Astrocyte (in vitro differentiated cells and primary cell): ENCODE data around the gene PPP2R3B.

ENCODE experiments used
- EZH2 ChIP-seq: IDR thresholded peaks from 2 replicates; pipeline ENCODE4 v1.6.1; 2012; ENCODE audit warnings: mild to moderate bottlenecking, low read length, inconsistent platforms; ENCODE audit not compliant: insufficient read depth
- TF ChIP-seq, protein P1 (sequence below): IDR thresholded peaks from 2 replicates; pipeline ENCODE4 v1.5.1; 2011; ENCODE audit warnings: low read depth, mild to moderate bottlenecking, inconsistent platforms, low read length, moderate library complexity; ENCODE audit not compliant: insufficient read depth

DNA sequence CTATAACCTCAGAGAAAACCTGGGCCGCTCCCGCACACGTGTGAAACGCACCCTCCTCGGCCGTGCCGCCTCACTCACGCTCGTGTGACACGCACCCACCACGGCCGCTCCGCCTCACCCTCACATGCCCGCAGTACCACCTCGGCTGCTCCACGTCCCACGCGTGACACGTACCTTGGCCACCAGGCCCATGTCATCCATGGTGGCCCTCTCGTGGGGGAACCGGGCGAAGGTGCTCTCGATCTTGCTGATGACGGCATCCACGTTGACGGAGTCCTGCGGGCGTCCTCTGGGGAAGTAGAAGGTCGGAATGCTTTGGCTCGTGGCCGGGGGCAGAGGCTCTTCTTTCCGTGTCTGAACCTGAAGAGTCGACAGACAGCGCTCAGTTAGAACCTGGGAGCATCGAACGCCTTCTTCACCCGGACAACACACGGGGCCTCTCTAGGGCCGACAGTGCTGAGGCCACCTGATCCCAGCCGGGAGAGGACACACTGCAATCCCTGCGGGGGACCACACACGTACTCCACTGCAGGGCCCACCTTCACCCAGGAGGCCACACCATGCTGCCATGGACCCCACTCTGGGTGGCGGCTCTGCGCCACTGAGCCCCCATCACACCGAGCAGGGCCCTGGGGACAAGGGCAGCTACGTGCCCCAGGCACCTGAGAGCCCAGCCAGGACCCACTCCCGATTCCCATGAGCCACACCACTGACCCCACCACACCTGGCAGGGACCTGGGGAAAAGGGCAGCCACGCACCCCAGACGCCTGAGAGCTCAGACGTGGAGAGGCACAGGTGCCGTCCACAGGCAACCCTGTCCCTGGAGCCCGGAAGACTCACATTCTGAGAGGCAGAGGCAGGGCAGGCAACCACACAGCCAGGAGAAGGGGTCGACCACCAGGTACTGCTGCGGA is 25.2 kb downstream of the PPP2R3B start:
- TF ChIP-seq, protein P1, sequence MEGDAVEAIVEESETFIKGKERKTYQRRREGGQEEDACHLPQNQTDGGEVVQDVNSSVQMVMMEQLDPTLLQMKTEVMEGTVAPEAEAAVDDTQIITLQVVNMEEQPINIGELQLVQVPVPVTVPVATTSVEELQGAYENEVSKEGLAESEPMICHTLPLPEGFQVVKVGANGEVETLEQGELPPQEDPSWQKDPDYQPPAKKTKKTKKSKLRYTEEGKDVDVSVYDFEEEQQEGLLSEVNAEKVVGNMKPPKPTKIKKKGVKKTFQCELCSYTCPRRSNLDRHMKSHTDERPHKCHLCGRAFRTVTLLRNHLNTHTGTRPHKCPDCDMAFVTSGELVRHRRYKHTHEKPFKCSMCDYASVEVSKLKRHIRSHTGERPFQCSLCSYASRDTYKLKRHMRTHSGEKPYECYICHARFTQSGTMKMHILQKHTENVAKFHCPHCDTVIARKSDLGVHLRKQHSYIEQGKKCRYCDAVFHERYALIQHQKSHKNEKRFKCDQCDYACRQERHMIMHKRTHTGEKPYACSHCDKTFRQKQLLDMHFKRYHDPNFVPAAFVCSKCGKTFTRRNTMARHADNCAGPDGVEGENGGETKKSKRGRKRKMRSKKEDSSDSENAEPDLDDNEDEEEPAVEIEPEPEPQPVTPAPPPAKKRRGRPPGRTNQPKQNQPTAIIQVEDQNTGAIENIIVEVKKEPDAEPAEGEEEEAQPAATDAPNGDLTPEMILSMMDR: no peak
- TF ChIP-seq EZH2: no peak
